OCI-LY7 (cell line): ENCODE results near the gene CD79A. TPM values are rescaled to one million over a fixed set of nuclear protein-coding genes. Genes with fewer than 3 reads are reported as not detected.

Experiments used
- BruUV-seq: library from RNA; stranded (reverse); fragments of 400-500 nt; replicated peaks from 2 replicates; lab custom pipeline; 2021; lab: Mats Ljungman, UMichigan
- CTCF ChIA-PET: fragments of 300-600 bp; sonication (Branson Sonifier 250); formaldehyde crosslinking; loops from one replicate; lab custom pipeline; 2022; ENCODE audit warnings: antibody characterized with exemption; ENCODE audit not compliant: unreplicated experiment; lab: Charles Lee
- POLR2A ChIA-PET: fragments of 300-600 bp; sonication (Branson Sonifier 250); formaldehyde crosslinking; loops from one replicate; lab custom pipeline; 2022; ENCODE audit warnings: antibody characterized with exemption; lab: Charles Lee
- DNase-seq: peaks from one replicate; pipeline ENCODE4 v3.0.0-alpha.2; 2015; ENCODE audit warnings: low spot score
- H2AFZ ChIP-seq: fragments of 200-600 bp; sonication (generic), shearing (Covaris generic); 2 replicates; pipeline ENCODE4 v1.6.1; 2014; ENCODE audit warnings: mild to moderate bottlenecking, antibody characterized with exemption, low read length, moderate library complexity
- H3K27ac ChIP-seq: fragments of 200-600 bp; sonication (generic); 2 replicates; pipeline ENCODE4 v1.5.1; 2014; ENCODE audit warnings: mixed run types, low read depth, mild to moderate bottlenecking, moderate library complexity, low read length, inconsistent platforms; ENCODE audit not compliant: poor library complexity, severe bottlenecking
- H3K36me3 ChIP-seq: fragments of 200-600 bp; sonication (generic); 2 replicates; pipeline ENCODE4 v1.6.1; 2014; ENCODE audit warnings: mild to moderate bottlenecking, antibody characterized with exemption, low read length, moderate library complexity, mixed read lengths; ENCODE audit not compliant: insufficient read depth
- H3K4me1 ChIP-seq: fragments of 200-600 bp; sonication (generic); 2 replicates; pipeline ENCODE4 v1.5.1; 2014; ENCODE audit warnings: mild to moderate bottlenecking, low read length; ENCODE audit not compliant: insufficient read depth, poor library complexity, severe bottlenecking
- H3K4me2 ChIP-seq: fragments of 200-600 bp; sonication (generic); 2 replicates; pipeline ENCODE4 v1.6.1; 2014; ENCODE audit warnings: mild to moderate bottlenecking, low read length
- H3K4me3 ChIP-seq: fragments of 200-600 bp; sonication (generic); 2 replicates; pipeline ENCODE4 v1.5.1; 2014; ENCODE audit warnings: mild to moderate bottlenecking, low read depth, low read length; ENCODE audit not compliant: poor library complexity, severe bottlenecking
- H3K79me2 ChIP-seq: fragments of 200-600 bp; sonication (generic); 2 replicates; pipeline ENCODE4 v1.6.1; 2016; ENCODE audit warnings: low read depth, mild to moderate bottlenecking, low read length, moderate library complexity, mixed read lengths; ENCODE audit not compliant: insufficient read depth
- H3K9me2 ChIP-seq: fragments of 200-600 bp; sonication (generic); 2 replicates; pipeline ENCODE4 v1.6.1; 2016; ENCODE audit warnings: mild to moderate bottlenecking, low read length, mixed read lengths; ENCODE audit not compliant: insufficient read depth
- H3K9me3 ChIP-seq: fragments of 200-600 bp; sonication (generic); 2 replicates; pipeline ENCODE4 v1.6.1; 2014; ENCODE audit warnings: mild to moderate bottlenecking, mixed run types, low read length, mixed read lengths
- H4K20me1 ChIP-seq: fragments of 200-600 bp; sonication (generic); 2 replicates; pipeline ENCODE4 v1.6.1; 2014; ENCODE audit warnings: mild to moderate bottlenecking, antibody characterized with exemption, low read length, moderate library complexity, mixed read lengths; ENCODE audit not compliant: insufficient read depth
- CTCF ChIP-seq: fragments of 200-600 bp; sonication (generic); conservative IDR thresholded peaks from 2 replicates; pipeline ENCODE4 v1.5.1; 2014; ENCODE audit warnings: mild to moderate bottlenecking, antibody characterized with exemption, low read length, moderate library complexity, mixed read lengths
- EZH2phosphoT487 ChIP-seq: fragments of 200-600 bp; sonication (generic); IDR thresholded peaks from 2 replicates; pipeline ENCODE4 v1.6.1; 2018; ENCODE audit warnings: low read depth, borderline replicate concordance, mild to moderate bottlenecking, mixed run types, antibody characterized with exemption, low read length, moderate library complexity, mixed read lengths
- intact Hi-C: fragments of 100-400 bp; cut with micrococcal nuclease; formaldehyde crosslinking; loops from one replicate; pipeline ENCODE4 v1.10.0; 2022; ENCODE audit not compliant: unreplicated experiment
- total RNA-seq, 2 experiments: library from RNA; depleted of rRNA in 1 of 2; stranded (reverse); fragments of >200 nt in 1 of 2; shearing (Covaris generic) in 1 of 2; gene quantifications; 2 replicates each; pipeline ENCODE4 v1.2.3, GENCODE V29; 2014 to 2022

CD79A gene
- total RNA-seq, 2 experiments from 2014 or later = 1,094 to 1,195 TPM

GRCh38 chr19:41907994-41908615 is 31.0 kb downstream of the CD79A start:
- no peak overlapping the region for H2AFZ ChIP-seq
- H3K36me3 ChIP-seq = peaks cover 44% of the 10 kb centered on the region
- H3K4me3 ChIP-seq = no peak overlapping the region
- BruUV-seq = no TSS peak
- H3K79me2 ChIP-seq = no peaks in the 10 kb centered on the region
- no peaks in the 10 kb centered on the region for H3K9me3 ChIP-seq
- H3K4me2 ChIP-seq = no peak overlapping the region
- ChIA-PET POLR2A (no interaction called here), CTCF (no interaction called here)
- H3K27ac ChIP-seq = no peak overlapping the region
- no peak for TF ChIP-seq CTCF
- TF ChIP-seq EZH2phosphoT487 = no peak
- no peaks in the 10 kb centered on the region for H4K20me1 ChIP-seq
- intact Hi-C loops = no loop called here
- H3K4me1 ChIP-seq = peaks cover 13% of the 10 kb centered on the region
- no peak for DNase-seq
- no peaks in the 10 kb centered on the region for H3K9me2 ChIP-seq

- Histone ChIP-seq H2AFZ (no peak overlapping the region), H3K27ac (no peak overlapping the region), H3K4me2 (no peak overlapping the region), H4K20me1 (no peaks in the 10 kb centered on the region), H3K4me1 (peaks cover 13% of the 10 kb centered on the region), H3K4me3 (no peak overlapping the region), H3K9me2 (no peaks in the 10 kb centered on the region), H3K79me2 (no peaks in the 10 kb centered on the region), H3K36me3 (peaks cover 36% of the 10 kb centered on the region), H3K9me3 (no peaks in the 10 kb centered on the region)
- TF ChIP-seq EZH2phosphoT487 (no peak), CTCF (no peak)
- CTCF ChIA-PET = no interaction called here
- POLR2A ChIA-PET = no interaction called here
- DNase-seq = no peak
- BruUV-seq = no TSS peak
- intact Hi-C loops = no loop called here
These were observed 31.8 kb downstream of the CD79A start for GRCh38 chr19:41908724-41909464.

- Histone ChIP-seq H3K9me2 (no peaks in the 10 kb centered on the region), H3K4me1 (peaks cover 13% of the 10 kb centered on the region), H3K36me3 (peaks cover 28% of the 10 kb centered on the region), H3K9me3 (no peaks in the 10 kb centered on the region), H2AFZ (no peak overlapping the region), H3K4me3 (no peak overlapping the region), H3K27ac (no peak overlapping the region), H3K4me2 (no peak overlapping the region), H3K79me2 (no peaks in the 10 kb centered on the region), H4K20me1 (no peaks in the 10 kb centered on the region)
- intact Hi-C loops = no loop called here
- TF ChIP-seq CTCF (no peak), EZH2phosphoT487 (no peak)
- DNase-seq = no peak
- no TSS peak for BruUV-seq
- ChIA-PET CTCF (no interaction called here), POLR2A (no interaction called here)
These were observed 32.6 kb downstream of the CD79A start for GRCh38 chr19:41909706-41910105.
